OCI-LY1 (cell line): ENCODE measurements around the gene SEMA4C.

Source experiments
- EZH2 ChIP-seq: fragments of 200-600 bp; sonication (generic), shearing (Covaris generic); IDR thresholded peaks from 2 replicates; pipeline ENCODE4 v1.8.0; 2017; ENCODE audit warnings: borderline replicate concordance, mixed run types, mild to moderate bottlenecking, antibody characterized with exemption, low read length, moderate library complexity, mixed read lengths
- TF ChIP-seq, protein P1 (sequence below): fragments of 200-600 bp; sonication (generic), shearing (Covaris generic); IDR thresholded peaks from 2 replicates; pipeline ENCODE4 v1.5.1; 2017; ENCODE audit warnings: mild to moderate bottlenecking, antibody characterized with exemption, low read length, moderate library complexity, mixed read lengths

DNA sequence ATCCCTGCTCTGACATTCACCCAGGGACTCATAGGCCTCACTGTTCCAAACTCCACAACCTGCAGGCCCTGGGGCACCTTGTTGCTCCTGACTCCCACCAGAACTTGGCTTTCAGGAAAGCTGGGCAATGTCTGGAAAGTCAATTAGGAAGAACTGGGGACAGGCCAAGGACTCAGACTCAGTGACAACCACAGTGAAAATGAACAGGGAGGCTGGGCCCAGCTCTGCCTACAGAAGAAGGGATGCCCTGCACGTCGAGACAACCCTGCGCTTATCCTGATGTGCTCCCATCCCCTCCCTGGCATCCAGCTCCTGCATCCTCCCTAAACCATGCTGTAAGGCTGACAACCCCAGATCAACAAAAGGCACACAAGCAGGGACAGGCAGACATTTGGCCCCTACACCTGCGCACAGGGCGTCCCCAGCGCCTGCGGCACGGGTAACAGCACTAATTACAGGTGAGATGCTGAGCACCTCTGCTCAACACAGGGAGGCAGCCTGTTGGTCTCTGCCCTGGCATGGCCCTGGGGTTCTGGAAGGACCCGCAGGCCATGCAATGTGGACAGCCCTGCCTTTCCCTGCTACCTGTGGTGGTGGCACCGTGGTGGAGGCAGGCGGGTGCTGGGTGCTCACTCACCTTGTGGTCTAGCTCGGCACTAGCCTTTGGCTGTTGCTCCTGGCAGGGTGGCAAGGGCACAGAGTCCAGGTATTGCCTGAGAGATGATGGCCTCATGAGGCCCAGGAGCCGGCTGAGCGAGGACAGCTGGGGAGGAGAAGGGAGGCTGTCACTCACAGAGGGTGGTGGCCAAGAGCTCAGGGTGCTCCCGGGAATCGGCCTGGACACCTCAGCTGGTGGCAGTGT is 23.6 kb upstream of the SEMA4C start:
- TF ChIP-seq, protein P1, sequence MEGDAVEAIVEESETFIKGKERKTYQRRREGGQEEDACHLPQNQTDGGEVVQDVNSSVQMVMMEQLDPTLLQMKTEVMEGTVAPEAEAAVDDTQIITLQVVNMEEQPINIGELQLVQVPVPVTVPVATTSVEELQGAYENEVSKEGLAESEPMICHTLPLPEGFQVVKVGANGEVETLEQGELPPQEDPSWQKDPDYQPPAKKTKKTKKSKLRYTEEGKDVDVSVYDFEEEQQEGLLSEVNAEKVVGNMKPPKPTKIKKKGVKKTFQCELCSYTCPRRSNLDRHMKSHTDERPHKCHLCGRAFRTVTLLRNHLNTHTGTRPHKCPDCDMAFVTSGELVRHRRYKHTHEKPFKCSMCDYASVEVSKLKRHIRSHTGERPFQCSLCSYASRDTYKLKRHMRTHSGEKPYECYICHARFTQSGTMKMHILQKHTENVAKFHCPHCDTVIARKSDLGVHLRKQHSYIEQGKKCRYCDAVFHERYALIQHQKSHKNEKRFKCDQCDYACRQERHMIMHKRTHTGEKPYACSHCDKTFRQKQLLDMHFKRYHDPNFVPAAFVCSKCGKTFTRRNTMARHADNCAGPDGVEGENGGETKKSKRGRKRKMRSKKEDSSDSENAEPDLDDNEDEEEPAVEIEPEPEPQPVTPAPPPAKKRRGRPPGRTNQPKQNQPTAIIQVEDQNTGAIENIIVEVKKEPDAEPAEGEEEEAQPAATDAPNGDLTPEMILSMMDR: no peak
- TF ChIP-seq EZH2: no peak
